LoVo (cell line): ENCODE data around the gene DHRS3.

Source experiments
- DNase-seq: peaks from one replicate; pipeline ENCODE4 v3.0.0-alpha.2; 2016; ENCODE audit warnings: low spot score

Gene DHRS3

DNA sequence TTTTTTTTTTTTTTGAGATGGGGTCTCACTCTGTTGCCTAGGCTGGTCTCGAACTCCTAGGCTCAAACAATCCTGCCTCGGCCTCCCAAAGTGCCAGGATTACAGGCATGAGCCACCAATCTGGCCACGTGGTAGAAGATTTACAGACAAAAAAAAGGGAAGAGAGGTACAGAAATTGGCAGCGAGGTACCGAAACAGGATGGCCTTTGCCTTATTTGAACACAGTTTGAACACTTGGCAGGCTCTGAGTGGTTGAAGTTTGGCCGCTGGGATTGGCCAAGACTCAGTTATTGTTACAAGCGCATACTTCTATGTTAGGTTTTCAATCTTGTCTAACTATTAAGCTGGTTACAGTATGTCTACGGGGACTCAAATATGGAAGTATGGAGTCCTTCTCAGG, 19.7 kb upstream of the DHRS3 start:
- DNase-seq: no peak

DNA sequence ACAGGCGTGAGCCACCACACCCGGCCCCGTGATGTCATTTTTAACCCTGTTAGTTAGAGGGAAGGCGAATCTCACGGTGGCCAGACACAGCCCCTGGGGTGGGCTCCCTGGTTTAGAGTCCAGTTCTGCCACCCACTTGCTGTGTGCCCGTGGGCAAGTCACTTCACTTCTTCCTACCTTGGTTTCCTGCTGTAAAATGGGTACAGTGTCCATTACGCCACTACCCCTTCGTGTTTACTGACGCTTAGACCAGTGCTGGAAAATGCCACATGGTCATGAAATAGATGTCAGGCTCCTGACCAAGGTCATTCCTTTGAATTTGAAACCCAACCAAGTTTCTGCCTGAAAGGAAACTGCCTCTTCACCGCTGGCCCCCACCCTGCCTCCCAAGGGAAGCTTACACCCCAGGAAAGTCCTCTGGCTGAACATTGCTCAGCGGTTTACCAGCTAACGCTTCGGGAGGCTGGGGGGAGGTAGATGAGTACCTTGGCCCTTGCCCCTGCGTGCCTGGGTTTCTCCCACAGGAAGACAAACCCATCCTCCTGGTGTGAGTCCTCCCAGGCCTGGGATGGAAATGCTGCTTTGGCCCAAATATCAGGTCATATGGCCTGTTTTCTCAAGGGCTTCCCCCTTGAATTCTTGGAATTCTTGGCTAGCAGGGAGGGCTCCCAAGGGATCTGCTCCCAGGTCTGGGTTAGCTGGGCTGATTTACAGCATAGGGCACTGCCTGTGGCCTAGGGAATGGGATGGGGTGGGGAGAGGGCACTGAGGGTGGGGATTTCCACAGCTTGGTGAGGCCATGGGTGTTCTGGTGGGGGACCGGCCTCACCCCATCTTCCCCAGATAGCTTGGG, 18.3 kb upstream of the DHRS3 start:
- no peak for DNase-seq

DNA sequence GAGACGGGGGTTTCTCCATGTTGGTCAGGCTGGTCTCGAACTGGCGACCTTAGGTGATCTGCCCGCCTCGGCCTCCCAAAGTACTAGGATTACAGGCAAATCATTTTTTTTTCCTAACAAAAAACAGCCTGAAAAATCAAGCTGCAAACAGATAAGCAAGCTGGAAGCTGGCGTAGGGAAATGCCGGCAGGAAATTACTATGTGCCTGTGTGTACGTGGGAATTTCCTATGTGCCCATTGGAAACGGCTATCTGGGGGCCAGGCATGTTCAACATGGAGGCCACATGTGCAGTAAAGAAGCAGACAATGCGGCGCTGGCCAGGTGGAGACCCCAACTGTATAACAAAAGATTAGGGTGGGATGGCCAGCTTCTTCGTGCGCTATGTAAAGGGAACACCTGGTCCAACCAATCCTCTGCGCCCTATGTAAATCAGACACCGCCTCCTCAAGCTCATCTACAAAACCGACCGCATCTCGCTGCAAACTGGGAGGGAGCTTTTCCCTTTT, 16.7 kb upstream of the DHRS3 start:
- DNase-seq: no peak

DNA sequence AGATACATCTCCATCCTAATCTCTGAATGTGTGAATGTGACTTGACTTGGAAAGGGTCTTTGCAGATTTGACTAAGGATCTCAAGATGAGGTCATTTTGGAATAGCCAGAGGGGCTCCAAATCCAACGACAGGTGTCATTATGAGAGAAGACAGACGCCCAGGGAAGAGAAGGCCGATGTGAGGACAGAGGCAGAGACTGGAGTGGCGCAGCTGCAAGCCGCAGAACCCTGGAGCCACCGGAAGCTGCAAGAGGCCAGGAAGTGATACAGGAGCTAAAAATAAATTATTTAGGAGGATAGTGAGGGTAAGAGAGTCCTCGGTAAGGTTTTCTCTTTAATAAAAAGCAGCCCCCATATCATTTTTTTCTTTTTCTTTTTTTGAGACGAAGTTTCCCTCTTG, 16.1 kb upstream of the DHRS3 start:
- DNase-seq: no peak

DNA sequence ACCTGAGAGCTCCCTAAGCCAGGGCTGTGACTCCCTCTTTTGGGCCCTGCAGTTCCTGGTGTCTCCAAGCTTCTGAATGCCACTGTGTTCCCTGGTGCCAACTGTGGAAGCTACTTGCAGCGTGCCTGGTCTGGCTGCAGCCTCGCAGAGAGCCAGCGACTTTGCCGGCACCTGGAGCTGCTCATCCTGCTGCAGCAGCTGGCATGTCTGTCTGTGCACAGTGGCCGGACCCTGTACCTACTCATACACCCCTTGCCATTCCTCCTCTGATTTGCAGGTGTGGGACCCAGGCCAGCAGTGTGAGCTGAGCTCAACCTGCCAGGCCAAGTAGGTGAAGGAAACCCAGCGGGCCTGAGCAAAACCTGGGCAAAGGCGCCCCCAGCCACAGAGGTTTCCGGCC, 13.6 kb upstream of the DHRS3 start:
- DNase-seq: no peak

DNA sequence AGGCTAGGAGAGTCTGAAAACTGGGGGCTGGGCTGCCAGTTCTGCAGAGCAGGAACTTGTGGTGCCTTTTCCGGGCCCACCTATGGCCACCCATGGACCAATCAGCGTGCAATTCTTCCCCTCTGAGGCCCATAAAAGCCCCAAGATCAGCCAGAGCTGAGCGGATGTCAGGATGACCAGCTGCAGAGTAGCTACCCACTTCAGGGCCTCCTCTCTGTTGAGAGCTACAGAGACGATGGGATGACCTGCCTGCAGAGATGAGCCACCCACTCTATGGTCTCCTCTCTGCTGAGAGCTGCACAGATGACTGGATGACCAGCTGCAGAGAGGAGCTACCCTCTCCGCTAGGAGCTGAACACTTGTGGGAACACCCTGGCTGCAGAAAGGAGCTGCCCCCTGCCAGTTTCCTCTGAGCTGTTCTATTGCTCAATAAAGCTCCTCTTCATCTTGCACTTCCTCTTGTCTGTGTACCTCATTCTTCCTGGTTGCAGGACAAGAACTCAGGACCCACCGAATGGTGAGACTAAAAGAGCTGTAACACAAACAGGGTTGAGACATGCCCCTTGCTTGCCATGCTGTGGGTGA, 13.0 kb upstream of the DHRS3 start:
- DNase-seq: no peak

DNA sequence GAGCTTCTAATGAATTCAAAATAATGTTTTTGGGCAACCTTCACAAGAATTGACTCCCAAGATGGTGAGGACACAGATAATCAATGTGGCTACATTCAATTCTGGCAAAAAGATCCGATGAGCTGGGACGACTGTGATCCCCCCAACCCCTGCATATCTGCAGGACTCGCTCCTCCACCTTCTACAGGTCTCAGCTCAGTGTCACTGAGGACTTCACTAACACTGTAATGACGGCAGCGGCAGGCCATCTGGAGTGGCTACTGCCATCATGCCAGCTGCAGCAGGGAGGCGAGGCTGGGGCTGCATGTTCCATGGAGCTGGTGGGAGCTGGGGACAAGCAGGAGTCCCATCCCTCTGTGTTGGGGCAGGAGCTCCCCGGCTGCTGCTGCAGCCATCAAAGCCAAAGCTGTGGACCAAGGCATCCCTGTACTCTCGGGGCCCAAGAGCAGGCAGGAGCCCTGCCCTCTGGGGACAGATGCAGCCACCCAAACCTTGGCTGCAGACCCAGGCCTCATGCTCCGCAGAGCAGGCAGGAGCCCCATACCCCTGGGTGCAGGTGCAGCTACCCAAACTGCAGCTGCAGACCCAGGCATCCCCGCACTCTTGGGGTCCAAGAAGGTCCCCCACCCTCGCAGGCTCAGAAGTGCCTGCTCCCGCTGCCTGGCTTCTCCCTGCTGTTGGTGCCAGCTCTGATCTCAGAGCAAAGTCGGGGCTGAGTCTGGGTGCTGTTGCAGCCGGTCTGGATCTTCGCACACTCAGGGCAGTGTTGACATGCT, 12.2 kb upstream of the DHRS3 start:
- DNase-seq: no peak

DNA sequence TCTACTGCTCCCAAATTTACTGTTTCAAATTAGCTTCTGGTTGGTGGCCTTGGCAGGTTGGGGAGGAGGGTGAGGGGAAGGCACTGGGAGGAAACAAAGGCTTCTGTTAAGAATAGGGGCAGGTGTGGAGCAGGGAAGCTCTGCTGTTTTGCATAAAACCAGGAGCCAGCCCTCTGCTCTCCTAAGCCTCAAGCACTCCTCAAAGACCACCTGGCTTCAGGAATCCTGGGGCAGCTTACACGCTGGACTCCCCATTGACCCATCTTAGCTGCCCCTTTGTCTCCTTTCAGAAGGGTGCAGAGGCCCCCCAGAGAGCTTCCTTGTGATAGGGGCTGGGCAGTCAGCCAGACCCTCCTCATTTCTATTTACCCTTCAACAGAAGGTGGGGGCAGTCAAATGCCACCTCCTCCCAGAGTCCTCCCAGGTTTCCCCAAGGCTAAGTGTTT, 11.5 kb upstream of the DHRS3 start:
- no peak for DNase-seq

DNA sequence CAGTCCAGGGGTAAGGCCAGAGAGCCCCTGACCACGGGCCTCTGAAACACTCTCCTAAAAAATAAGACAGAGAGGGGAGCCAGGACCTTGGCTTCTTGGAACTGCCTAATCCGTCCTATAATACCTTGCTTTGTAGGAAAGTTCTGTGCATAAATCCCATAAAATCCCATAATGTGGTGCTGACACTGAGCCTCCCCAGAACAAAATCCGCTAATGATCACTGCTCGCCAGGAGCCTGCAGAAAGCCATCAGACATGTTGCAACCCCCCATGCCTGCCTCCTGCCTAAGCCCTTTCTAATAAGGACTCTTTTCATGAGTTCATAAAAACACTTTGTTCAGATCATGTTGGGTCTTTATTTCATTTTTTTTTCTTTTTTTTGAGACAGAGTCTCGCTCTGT, 9.3 kb upstream of the DHRS3 start:
- DNase-seq: no peak

DNA sequence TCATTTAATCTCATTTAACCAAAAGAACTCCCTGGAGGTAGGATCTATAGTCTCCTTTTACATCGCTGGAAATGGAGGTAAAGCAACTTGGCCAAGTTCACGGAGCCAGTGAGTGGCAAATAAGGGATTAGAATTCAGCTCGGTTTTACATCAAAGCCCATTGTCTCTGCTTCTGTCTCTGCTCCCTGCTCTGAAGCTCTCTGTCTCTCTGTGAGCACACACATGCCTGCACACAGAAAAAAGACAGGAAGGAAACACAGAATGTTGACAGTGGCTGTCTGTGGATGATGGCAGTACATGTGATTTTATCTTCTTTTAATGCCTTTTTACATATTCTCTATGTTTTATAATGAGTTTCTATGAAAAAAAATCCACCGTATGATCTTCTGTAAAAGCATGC, 8.9 kb upstream of the DHRS3 start:
- no peak for DNase-seq

DNA sequence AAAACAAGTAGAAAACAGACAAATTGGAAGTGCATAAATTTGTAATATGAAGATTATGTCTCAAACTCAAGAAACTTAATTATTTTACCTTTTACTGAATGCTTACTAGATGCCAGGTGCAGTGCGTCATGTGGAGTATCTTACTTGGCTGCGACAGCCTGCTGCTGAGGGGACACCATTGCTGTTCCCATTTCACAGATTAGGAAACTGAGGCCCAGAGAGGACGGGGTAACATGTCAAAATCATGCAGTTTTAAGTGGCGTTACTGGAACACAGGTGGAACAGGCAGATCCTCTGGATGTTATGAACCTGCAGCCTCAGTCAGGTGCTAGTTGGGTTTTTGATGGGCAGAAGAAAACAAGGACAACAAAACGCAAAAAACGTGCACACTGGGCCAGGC, 7.3 kb upstream of the DHRS3 start:
- no peak for DNase-seq

DNA sequence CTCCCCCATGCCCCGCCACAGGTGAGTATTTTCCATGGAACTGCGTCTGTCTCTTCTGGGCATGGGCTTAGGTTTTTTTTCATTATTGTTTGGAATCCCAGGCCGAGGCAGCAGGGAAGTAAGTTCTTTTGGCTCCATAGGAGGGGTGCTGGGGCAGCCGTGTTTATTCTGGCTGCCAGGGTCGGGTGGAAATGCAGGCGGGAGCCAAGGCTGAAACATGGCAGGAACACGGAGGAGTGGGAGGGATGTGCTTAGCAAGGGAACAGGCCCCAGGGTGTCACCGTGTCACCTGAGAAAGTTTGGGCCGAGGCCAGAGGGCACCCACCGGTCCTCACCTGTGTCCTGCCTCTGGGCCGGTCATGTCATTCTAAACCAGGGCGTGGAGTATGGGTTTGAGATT, 4.5 kb upstream of the DHRS3 start:
- DNase-seq: no peak

DNA sequence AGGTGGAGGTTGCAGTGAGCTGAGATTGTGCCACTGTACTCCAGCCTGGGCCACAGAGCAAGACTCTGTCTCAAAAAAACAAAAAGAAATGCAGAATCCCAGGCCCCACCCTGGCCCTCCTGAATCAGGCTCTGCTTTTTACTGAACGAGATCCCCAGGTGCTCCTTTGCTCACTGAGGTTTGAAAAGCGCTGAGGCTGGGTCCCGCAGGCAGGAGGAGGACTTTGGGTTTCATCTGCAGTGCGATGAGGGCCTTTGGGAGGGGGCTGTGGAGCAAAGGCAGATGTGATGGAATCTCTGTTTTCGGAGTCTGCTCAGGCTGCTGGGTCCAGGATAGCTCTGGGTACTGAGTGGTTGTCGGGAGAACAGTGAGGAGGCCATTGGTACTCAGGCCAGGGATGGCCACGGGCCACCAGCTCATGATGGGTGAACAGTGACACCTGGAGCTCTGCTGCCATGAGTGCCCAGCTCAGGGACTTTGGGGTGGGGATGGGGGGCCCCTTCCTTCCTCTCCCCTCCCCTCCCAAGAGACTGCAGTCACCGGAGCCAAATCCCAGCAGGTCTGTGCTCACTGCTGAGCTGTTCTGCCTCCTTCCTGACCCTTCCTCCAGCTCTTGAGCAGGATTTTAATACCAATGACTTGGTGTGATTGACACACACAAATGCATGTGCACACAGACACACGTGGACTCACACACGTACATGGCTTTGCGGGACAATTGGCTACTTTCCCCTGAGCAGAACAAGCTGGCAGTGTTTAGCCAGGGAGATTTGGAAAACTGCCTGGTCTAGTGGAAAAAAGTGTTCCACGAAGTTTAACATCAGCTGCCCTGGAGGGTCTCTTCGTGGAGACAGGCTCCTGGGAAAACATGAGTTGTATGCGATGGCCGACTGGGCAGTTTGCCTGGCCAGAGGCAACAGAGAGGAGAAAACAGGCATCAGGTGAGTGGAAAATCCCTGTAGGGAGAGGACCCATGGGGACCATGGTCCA, 3.6 kb upstream of the DHRS3 start:
- DNase-seq: no peak

DNA sequence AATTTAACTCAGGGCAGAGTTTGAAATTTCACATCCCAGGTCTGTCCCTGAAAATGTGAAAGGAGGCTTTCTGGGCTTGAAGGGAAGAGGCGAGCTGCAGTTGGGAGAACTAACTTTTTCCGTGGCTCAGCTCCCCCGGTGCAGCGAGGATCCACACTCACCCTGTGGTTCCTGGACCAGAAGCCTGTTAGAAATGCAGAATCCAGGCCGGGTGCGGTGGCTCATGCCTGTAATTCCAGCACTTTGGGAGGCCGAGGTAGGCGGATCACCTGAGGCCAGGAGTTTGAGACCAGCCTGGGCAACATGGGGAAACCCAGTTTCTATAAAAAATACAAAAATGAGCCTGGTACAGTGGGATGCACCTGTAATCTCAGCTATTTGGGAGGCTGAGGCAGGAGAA, 2.9 kb upstream of the DHRS3 start:
- no peak for DNase-seq

DNA sequence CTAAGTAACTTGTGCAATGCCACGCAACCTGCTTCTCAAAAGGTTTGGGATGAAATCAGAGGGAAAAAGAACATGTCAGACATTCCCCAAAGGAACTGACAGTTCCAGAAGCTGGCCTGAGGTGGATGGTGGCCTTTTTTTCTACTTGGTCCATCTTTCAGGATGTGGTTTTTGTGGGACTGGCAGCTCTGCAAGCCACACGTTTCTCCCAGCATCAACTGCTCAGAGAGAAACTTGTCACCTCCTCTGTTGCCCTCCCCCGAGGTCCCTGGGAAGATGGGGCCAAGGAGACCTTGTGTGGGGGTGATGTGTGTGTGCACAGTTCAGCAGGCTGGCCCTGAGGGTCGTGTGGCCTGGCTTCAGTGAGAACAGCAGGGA, 2.5 kb upstream of the DHRS3 start:
- DNase-seq: no peak

DNA sequence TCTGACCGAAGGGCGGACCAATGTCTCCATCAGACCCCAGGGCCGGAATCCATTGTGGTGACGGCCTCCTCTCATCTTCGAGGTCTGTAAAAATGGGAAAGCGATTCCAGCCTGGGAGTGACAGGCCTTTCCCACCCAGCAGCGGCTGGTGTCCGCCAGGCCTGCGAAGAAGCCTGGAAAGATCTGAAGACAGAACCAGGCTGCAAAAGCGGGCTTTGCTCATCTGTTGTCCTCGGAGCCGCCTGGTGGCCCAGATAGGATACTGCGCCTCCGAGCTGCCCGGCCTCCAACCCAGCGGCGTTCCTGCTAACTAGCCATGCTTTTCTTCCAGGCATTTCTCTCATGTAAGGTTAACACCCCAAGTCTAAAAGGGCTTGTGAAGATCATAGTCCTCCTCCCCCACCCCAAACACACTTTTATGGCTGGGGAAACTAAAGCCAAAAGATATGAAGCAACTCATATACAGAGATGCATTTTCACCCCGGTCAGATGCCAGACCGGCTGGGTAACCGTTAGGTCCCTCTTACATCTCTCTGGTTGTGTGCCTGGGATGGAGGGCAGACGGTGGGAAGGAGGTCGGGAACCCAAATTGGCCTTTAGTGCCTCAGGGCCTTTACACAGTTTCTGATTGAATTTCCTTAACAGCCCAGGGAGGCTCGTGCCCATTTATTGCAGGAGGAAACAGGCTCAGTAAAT, 1.9 kb upstream of the DHRS3 start:
- peak; percentile 88 for DNase-seq

DNA sequence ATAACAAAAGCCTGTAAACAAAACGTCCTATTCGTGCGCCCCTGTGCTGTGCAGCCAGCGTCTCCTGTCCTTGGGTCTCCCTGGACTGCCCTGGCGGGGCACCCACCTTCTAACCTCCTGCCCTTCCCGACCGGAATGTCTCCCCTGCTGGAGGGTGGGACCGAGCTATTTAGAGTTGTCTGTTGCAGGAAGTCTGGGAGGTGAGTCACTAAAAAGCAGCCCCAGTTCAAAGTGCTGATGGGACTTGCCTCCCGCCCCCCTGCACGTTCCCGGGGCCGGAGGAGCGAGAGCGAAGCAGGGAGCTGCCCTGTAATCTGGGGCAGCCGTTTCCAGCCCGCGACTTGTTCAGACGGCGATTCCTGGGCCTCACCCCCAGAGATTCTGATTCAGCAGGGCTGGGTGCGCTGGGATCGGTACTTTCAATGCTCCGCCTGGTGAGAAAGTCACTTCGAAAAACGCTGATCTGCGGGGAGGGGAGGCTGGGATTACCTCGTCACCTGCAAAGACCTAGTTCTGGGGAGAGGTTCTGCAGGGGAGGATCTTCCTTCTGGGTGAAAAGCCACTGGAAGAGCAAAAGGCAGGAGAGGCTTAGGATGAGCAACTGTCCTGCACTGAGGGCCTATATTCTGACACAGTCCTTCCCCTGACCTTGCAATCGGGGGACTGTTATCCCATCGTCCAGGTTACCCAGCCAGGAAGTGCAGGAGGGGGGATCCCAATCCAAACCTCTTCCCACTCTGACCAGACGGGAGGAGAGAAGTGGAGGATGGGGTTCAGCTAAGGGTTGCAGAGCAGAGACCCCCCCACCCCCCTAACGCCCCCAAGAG, 1.2 kb upstream of the DHRS3 start:
- peak; percentile 88 for DNase-seq

DNA sequence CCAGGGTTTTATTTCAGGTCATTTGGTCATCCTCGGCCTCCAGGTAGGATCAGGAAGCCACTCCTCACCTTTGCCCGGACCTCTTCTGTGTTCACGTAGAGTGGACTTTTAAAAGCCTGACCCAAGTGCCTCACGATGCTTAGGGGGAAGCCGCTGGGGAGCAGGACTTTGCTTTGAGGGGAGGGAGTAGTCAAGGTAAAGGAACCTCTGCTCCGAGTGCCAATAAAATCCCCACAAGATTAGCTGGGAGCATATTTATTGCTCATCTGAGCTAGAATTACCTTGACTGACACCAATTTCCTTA, 603 bp upstream of the DHRS3 start:
- DNase-seq: no peak

DNA sequence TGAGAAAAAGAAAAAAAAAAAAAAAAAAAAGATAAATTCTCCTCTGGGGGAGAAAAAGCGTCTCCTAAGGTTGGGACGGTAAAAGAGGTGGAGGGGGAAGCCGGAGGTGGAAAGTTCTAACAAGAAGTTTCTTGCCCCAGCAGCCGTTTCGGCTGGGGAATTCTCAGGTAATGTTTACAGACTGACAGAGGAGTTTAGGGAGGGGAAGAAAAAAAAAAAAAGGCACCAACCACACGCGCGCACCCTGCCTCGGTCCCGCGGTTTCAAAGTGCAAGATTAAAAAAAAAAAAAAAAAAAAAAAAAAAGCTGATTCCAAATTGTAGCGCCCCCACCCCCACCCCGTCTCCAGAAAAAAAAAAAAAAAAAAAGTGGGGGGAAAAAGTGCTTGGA, 504 bp downstream of the DHRS3 start:
- peak; percentile 22 for DNase-seq

DNA sequence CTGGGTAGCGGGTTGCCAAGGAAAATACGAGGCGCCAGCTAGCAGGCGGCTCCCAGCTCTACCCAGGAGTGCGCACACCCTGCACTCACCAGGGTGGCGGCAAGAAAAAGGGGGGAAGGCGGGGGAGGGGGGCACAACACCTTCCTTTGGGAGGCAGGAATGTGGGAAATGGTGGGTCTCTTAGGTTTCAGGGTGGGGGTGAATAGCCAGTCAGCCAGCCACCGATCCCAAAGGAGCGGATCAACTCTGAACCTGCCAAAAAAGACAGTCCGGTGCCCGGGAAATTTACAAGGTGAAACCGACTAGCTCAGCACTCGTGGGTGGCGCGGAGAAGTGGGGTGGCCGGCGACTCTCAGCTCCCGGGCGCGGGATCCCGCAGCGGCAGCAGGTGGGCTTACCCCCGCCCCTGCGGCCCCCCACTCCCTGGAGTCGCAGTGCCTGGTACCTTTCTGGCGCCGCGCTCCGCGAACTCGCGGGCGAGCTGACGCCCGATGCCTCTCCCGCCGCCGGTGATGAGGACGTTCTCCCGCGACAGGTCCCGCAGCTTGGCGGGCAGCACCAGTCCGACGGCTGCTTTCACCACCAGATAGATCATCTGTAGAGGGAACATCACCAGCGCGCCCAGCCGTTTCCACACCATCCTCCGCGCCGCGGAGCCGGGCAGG, 1.2 kb downstream of the DHRS3 start:
- peak; percentile 20 for DNase-seq
